IMR-90 (cell line): ENCODE data around the gene CLEC10A. TPM values are rescaled to one million over a fixed set of nuclear protein-coding genes. Genes with fewer than 3 reads are reported as not detected.
"Not testable (repeated sequence)": the region's sequence is repeated elsewhere in the genome, so short reads cannot be mapped to it uniquely, and the experiment has no call there.

Experiments used
- ATAC-seq: fragments of 200-7000 bp; cut with Tn5 transposase; 2 replicates; pipeline ENCODE4 v1.9.1; 2020; ENCODE audit warnings: low read depth, mild to moderate bottlenecking, moderate library complexity
- BruUV-seq: library from RNA; stranded (reverse); fragments of 400-500 nt; replicated peaks from 2 replicates; lab custom pipeline; 2021; lab: Mats Ljungman, UMichigan
- CTCF ChIA-PET: fragments of 300-600 bp; formaldehyde crosslinking; extraction: SDS; loops from one replicate; lab custom pipeline; 2021; ENCODE audit warnings: antibody characterized with exemption; lab: Yijun Ruan, JAX
- POLR2A ChIA-PET: fragments of 300-600 bp; sonication (Branson Sonifier 250); formaldehyde crosslinking; loops from one replicate; lab custom pipeline; 2022; ENCODE audit warnings: antibody characterized with exemption; ENCODE audit not compliant: unreplicated experiment; lab: Charles Lee
- DNase-seq: peaks from one replicate; pipeline ENCODE4 v3.0.0; 2013
- H2AFZ ChIP-seq: replicated peaks from 2 replicates; pipeline ENCODE3; 2013; ENCODE audit warnings: low read length, mild to moderate bottlenecking; ENCODE audit not compliant: poor library complexity
- H2AK5ac ChIP-seq: 2 replicates; pipeline ENCODE4 v1.6.1; 2013; ENCODE audit warnings: low read depth, low read length, inconsistent platforms
- H2AK9ac ChIP-seq: replicated peaks from 2 replicates; pipeline ENCODE3; 2013; ENCODE audit warnings: mild to moderate bottlenecking, low read depth, low read length, moderate library complexity; ENCODE audit not compliant: poor library complexity
- H2BK120ac ChIP-seq: 2 replicates; pipeline ENCODE4 v1.6.1; 2013; ENCODE audit warnings: low read depth, low read length, inconsistent platforms
- H2BK15ac ChIP-seq: 3 replicates; pipeline ENCODE4 v1.6.1; 2013; ENCODE audit warnings: low read depth, low read length, inconsistent platforms
- H2BK20ac ChIP-seq: 2 replicates; pipeline ENCODE4 v1.6.1; 2013; ENCODE audit warnings: low read depth, mild to moderate bottlenecking, inconsistent platforms, low read length, moderate library complexity
- H2BK5ac ChIP-seq: 2 replicates; pipeline ENCODE4 v1.6.1; 2013; ENCODE audit warnings: mild to moderate bottlenecking, low read depth, low read length, inconsistent platforms; ENCODE audit not compliant: poor library complexity, severe bottlenecking
- H3K14ac ChIP-seq: replicated peaks from 2 replicates; pipeline ENCODE4 v1.6.1; 2013; ENCODE audit warnings: low read depth, low read length, inconsistent platforms
- H3K18ac ChIP-seq: 2 replicates; pipeline ENCODE4 v1.6.1; 2013; ENCODE audit warnings: low read depth, low read length, control low read depth
- H3K23ac ChIP-seq: 2 replicates; pipeline ENCODE4 v1.6.1; 2013; ENCODE audit warnings: low read depth, low read length, inconsistent platforms
- H3K27ac ChIP-seq: 2 replicates; pipeline ENCODE4 v1.5.1; 2013; ENCODE audit warnings: mild to moderate bottlenecking, control low read depth, low read length; ENCODE audit not compliant: insufficient read depth
- H3K27me3 ChIP-seq: 2 replicates; pipeline ENCODE4 v1.6.1; 2013; ENCODE audit warnings: low read length; ENCODE audit not compliant: control insufficient read depth, insufficient read depth
- H3K36me3 ChIP-seq: 2 replicates; pipeline ENCODE4 v1.6.1; 2013; ENCODE audit warnings: low read length, mixed read lengths; ENCODE audit not compliant: control insufficient read depth, insufficient read depth
- H3K4ac ChIP-seq: 2 replicates; pipeline ENCODE4 v1.6.1; 2013; ENCODE audit warnings: low read depth, low read length, inconsistent platforms
- H3K4me1 ChIP-seq: 2 replicates; pipeline ENCODE4 v1.6.1; 2013; ENCODE audit warnings: low read length, mixed read lengths; ENCODE audit not compliant: control insufficient read depth, insufficient read depth
- H3K4me2 ChIP-seq: 2 replicates; pipeline ENCODE4 v1.6.1; 2013; ENCODE audit warnings: low read depth, mild to moderate bottlenecking, control low read depth, low read length, moderate library complexity
- H3K4me3 ChIP-seq: 2 replicates; pipeline ENCODE4 v1.5.1; 2013; ENCODE audit warnings: low read depth, mild to moderate bottlenecking, control low read depth, low read length, moderate library complexity; ENCODE audit not compliant: insufficient read depth
- H3K56ac ChIP-seq: 2 replicates; pipeline ENCODE4 v1.6.1; 2013; ENCODE audit warnings: low read length, inconsistent platforms; ENCODE audit not compliant: insufficient read depth; ENCODE audit errors: extremely low read depth
- H3K79me1 ChIP-seq, 2 experiments: 2 replicates each; pipeline ENCODE4 v1.6.1; 2013; ENCODE audit warnings: low read length in 2 of 2, inconsistent platforms in 1 of 2, low read depth in 1 of 2
- H3K9ac ChIP-seq: 2 replicates; pipeline ENCODE4 v1.6.1; 2013; ENCODE audit warnings: low read depth, low read length, control low read depth
- H3K9me1 ChIP-seq: 2 replicates; pipeline ENCODE4 v1.6.1; 2013; ENCODE audit warnings: low read length, inconsistent platforms; ENCODE audit not compliant: insufficient read depth
- H3K9me3 ChIP-seq: 2 replicates; pipeline ENCODE4 v1.6.1; 2013; ENCODE audit warnings: low read length; ENCODE audit not compliant: control insufficient read depth, insufficient read depth
- H4K20me1 ChIP-seq: 2 replicates; pipeline ENCODE4 v1.6.1; 2013; ENCODE audit warnings: low read length, inconsistent platforms; ENCODE audit not compliant: insufficient read depth
- H4K5ac ChIP-seq: 2 replicates; pipeline ENCODE4 v1.6.1; 2013; ENCODE audit warnings: mild to moderate bottlenecking, low read depth, low read length, control low read depth
- H4K8ac ChIP-seq, 2 experiments: 2 replicates each; pipeline ENCODE4 v1.6.1; 2013; ENCODE audit warnings: low read depth in 2 of 2, low read length in 2 of 2, control low read depth in 1 of 2, inconsistent platforms in 1 of 2
- H4K91ac ChIP-seq: 2 replicates; pipeline ENCODE4 v1.6.1; 2013; ENCODE audit warnings: low read depth, low read length, inconsistent platforms; ENCODE audit not compliant: insufficient read depth
- WGBS, 2 experiments: methylation state at CpG; one replicate each; pipeline versions ENCODE4 v1.1.5 to v1.1.7; 2013; ENCODE audit warnings: missing lambda C conversion rate in 2 of 2; ENCODE audit not compliant: insufficient read length in 1 of 2; ENCODE audit errors: extremely low coverage in 2 of 2; 5-methylcytosine and 5-hydroxymethylcytosine counted together
- dilution Hi-C: fragments of 300-500 bp; cut with HindIII; formaldehyde crosslinking; loops from one replicate; pipeline ENCODE4 v1.14.3; 2018; ENCODE audit warnings: low sequenced_read_pairs; ENCODE audit not compliant: unreplicated experiment
- in situ Hi-C: fragments of 300-500 bp; cut with MboI; formaldehyde crosslinking; loops from 3 replicates; pipeline ENCODE4 v1.14.3; 2019; ENCODE audit warnings: low sequenced_read_pairs, inconsistent platforms, mixed read lengths
- intact Hi-C: fragments of 100-400 bp; cut with micrococcal nuclease; formaldehyde crosslinking; loops from 2 replicates; pipeline ENCODE4 v1.10.0; 2022
- polyA plus RNA-seq, 3 experiments: library from polyadenylated mRNA; depleted of rRNA; stranded (reverse); fragments of >200 nt; gene quantifications; 2 replicates each; pipeline ENCODE4 v1.2.3, GENCODE V29; 2012; ENCODE audit warnings: low replicate concordance in 1 of 3
- total RNA-seq: library from RNA; depleted of rRNA; stranded (reverse); fragments of >200 nt; gene quantifications from 2 replicates; pipeline ENCODE4 v1.2.3, GENCODE V29; 2012

The CLEC10A gene
- total and polyA plus RNA-seq, 2 of the 4 experiments (the other 2 are of a cell fraction): not detected

DNA sequence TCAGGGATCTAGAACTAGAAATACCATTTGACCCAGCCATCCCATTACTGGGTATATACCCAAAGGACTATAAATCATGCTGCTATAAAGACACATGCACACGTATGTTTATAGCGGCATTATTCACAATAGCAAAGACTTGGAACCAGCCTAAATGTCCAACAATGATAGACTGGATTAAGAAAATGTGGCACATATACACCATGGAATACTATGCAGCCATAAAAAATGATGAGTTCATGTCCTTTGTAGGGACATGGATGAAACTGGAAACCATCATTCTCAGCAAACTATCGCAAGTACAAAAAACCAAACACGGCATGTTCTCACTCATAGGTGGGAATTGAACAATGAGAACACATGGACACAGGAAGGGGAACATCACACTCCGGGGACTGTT, 47.5 kb upstream of the CLEC10A start:
- H3K56ac ChIP-seq, intact Hi-C loops, H3K4me1 ChIP-seq, H2AK5ac ChIP-seq, DNase-seq, H2AK9ac ChIP-seq, H3K27ac ChIP-seq, POLR2A ChIA-PET, H3K9me1 ChIP-seq, H2BK20ac ChIP-seq, H2BK5ac ChIP-seq, CTCF ChIA-PET, H4K5ac ChIP-seq, H3K4me2 ChIP-seq, ATAC-seq, H3K36me3 ChIP-seq, H3K4me3 ChIP-seq, H3K18ac ChIP-seq, H4K91ac ChIP-seq, BruUV-seq, H3K9ac ChIP-seq, H3K79me1 ChIP-seq, H2AFZ ChIP-seq, H2BK15ac ChIP-seq, H3K4ac ChIP-seq, H4K20me1 ChIP-seq, H4K8ac ChIP-seq, H3K14ac ChIP-seq, dilution Hi-C loops, H3K23ac ChIP-seq, H3K9me3 ChIP-seq, H2BK120ac ChIP-seq: not testable (repeated sequence)
- in situ Hi-C loops: loop anchor here (25.0 kb wide), 1 partner anchor 215 kb away; no protein-coding TSS in a partner anchor
- peaks cover 41% of the 10 kb centered on the region for H3K27me3 ChIP-seq
- WGBS, 2 experiments: no CpG with 5 or more reads among the region's 5 CpGs

DNA sequence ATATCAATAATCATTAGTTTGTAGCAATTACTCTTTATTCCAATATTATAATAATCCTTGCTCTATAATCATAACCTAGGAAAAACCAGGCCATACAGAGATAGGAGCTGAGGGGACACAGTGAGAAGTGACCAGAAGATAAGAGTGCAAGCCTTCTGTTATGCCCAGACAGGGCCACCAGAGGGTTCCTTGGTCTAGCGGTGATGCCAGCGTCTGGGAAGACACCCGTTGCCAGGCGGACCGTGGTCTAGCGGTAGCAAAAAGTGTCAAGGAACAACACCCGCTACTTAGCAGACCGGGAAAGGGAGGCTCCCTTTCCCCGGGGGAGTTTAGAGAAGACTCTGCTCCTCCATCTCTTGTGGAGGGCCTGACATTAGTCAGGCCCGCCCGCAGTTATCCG, 46.3 kb upstream of the CLEC10A start:
- H3K56ac ChIP-seq, H4K8ac ChIP-seq, H4K91ac ChIP-seq, DNase-seq, H3K4ac ChIP-seq, H3K9me1 ChIP-seq, H3K27ac ChIP-seq, H3K23ac ChIP-seq, H3K9ac ChIP-seq, BruUV-seq, dilution Hi-C loops, intact Hi-C loops, H2BK20ac ChIP-seq, H2AK5ac ChIP-seq, H2BK5ac ChIP-seq, ATAC-seq, H2BK120ac ChIP-seq, POLR2A ChIA-PET, H4K5ac ChIP-seq, H3K14ac ChIP-seq, H4K20me1 ChIP-seq, H3K4me3 ChIP-seq, H3K18ac ChIP-seq, H2AFZ ChIP-seq, H2BK15ac ChIP-seq, H3K79me1 ChIP-seq, H3K4me2 ChIP-seq, H2AK9ac ChIP-seq, H3K4me1 ChIP-seq, H3K9me3 ChIP-seq, H3K36me3 ChIP-seq: not testable (repeated sequence)
- CTCF ChIA-PET: interaction anchor here (2.1 kb wide), 1 partner anchor 11 kb away, joined by 9 read pairs; no protein-coding TSS in a partner anchor
- in situ Hi-C loops: loop anchor here (25.0 kb wide), 1 partner anchor 214 kb away; no protein-coding TSS in a partner anchor
- WGBS, 2 experiments: no CpG with 5 or more reads among the region's 12 CpGs
- H3K27me3 ChIP-seq: peaks cover 39% of the 10 kb centered on the region
